Regular cardiac myocyte (primary cell): ENCODE measurements around the gene MTMR3. TPM values are rescaled to one million over a fixed set of nuclear protein-coding genes. Genes with fewer than 3 reads are reported as not detected.

Experiments used
- total RNA-seq: library from RNA; depleted of rRNA; stranded (reverse); fragments of >200 nt; gene quantifications from 2 replicates; pipeline ENCODE4 v1.2.3, GENCODE V29; 2014

MTMR3 gene
- 21.3 and 28.2 TPM in 2 replicates for total RNA-seq

GRCh38 chr22:29883045-29883774 lies at the start of gene MTMR3:
TSS of gene MTMR3 (plus strand) at chr22:29883174. CDS start at chr22:29971060, 87,886 bp downstream.

GRCh38 chr22:29837741-29838598 lies 45.0 kb upstream of the MTMR3 start, which contains the start of gene ASCC2:
TSS of gene ASCC2 (minus strand) at chr22:29838274. CDS start at chr22:29832325, 5,949 bp downstream.

GRCh38 chr22:30079952-30080533 lies 197.1 kb downstream of the MTMR3 start, which contains the start of gene HORMAD2:
TSS of gene HORMAD2 (plus strand) at chr22:30080464. CDS start at chr22:30093953, 13,489 bp downstream.

Other genes starting within 250 kb of the MTMR3 start
- gene CABP7, start 163.2 kb upstream of the MTMR3 start, total RNA-seq: not detected in 2 replicates
- 20.9 and 22.0 TPM in 2 replicates for gene ZMAT5, start 116.2 kb upstream of the MTMR3 start, total RNA-seq
- gene UQCR10, start 115.8 kb upstream of the MTMR3 start, total RNA-seq: 68.5 and 77.5 TPM in 2 replicates
- 19.4 and 29.3 TPM in 2 replicates for gene ASCC2, start 44.9 kb upstream of the MTMR3 start, total RNA-seq
- under 0.01 TPM in 2 replicates for gene HORMAD2, start 197.3 kb downstream of the MTMR3 start, total RNA-seq